H1 (cell line): ENCODE results near the gene NR1D2. TPM values are rescaled to one million over a fixed set of nuclear protein-coding genes. Genes with fewer than 3 reads are reported as not detected.

ENCODE experiments used
- CTCF ChIA-PET: fragments of 300-600 bp; sonication (Branson Sonifier 250); formaldehyde crosslinking; loops from one replicate; lab custom pipeline; 2021; ENCODE audit not compliant: partially characterized antibody; lab: Charles Lee
- POLR2A ChIA-PET: fragments of 300-600 bp; sonication (Branson Sonifier 250); formaldehyde crosslinking; loops from one replicate; lab custom pipeline; 2021; ENCODE audit warnings: inconsistent platforms; ENCODE audit not compliant: partially characterized antibody; lab: Charles Lee
- DNase-seq, 2 experiments: peaks; one replicate each; pipeline versions ENCODE4 v3.0.0 to v3.0.0-alpha.2; 2010 to 2022; ENCODE audit warnings: low spot score in 2 of 2, low read depth in 1 of 2, mixed read lengths in 1 of 2
- FAIRE-seq: peaks from 2 replicates; lab custom pipeline; 2011; peaks lifted over from hg19 to GRCh38; lab: Jason Lieb, UNC
- H2AFZ ChIP-seq: 2 replicates; pipeline ENCODE4 v1.8.1; 2012; ENCODE audit warnings: low read length, inconsistent platforms
- H2AK5ac ChIP-seq: 2 replicates; pipeline ENCODE4 v1.6.1; 2013; ENCODE audit warnings: low read depth, low read length
- H2BK120ac ChIP-seq: replicated peaks from 2 replicates; pipeline ENCODE3; 2013; ENCODE audit warnings: low read depth, low read length, inconsistent platforms
- H2BK12ac ChIP-seq: 2 replicates; pipeline ENCODE4 v1.6.1; 2013; ENCODE audit warnings: low read depth, low read length
- H2BK15ac ChIP-seq: 2 replicates; pipeline ENCODE4 v1.6.1; 2013; ENCODE audit warnings: low read length
- H2BK20ac ChIP-seq: 2 replicates; pipeline ENCODE4 v1.6.1; 2013; ENCODE audit warnings: low read length
- H2BK5ac ChIP-seq: 2 replicates; pipeline ENCODE4 v1.6.1; 2013; ENCODE audit warnings: low read depth, low read length
- H3K14ac ChIP-seq: 2 replicates; pipeline ENCODE4 v1.6.1; 2013; ENCODE audit warnings: inconsistent platforms; ENCODE audit not compliant: insufficient read length
- H3K18ac ChIP-seq: 2 replicates; pipeline ENCODE4 v1.6.1; 2013; ENCODE audit warnings: low read length; ENCODE audit errors: extremely low read depth
- H3K23ac ChIP-seq: 2 replicates; pipeline ENCODE4 v1.6.1; 2013; ENCODE audit warnings: inconsistent platforms; ENCODE audit not compliant: insufficient read length
- H3K23me2 ChIP-seq: 2 replicates; pipeline ENCODE4 v1.6.1; 2013; ENCODE audit warnings: low read depth, low read length
- H3K27ac ChIP-seq: 2 replicates; pipeline ENCODE4 v1.6.1; 2011; ENCODE audit warnings: low read depth, low read length, inconsistent platforms
- H3K27me3 ChIP-seq, 4 experiments: replicated peaks in 1 of 4; 1 replicate in 1 of 4; 2 replicates in 3 of 4; pipeline versions ENCODE4 v1.6.1 to v1.8.1; 2011 to 2013; ENCODE audit warnings: low read length in 3 of 4, mild to moderate bottlenecking in 3 of 4, inconsistent platforms in 2 of 4, mixed read lengths in 2 of 4, moderate library complexity in 1 of 4; ENCODE audit not compliant: control insufficient read depth in 3 of 4, insufficient read depth in 3 of 4; ENCODE audit errors: extremely low read depth in 1 of 4
- H3K36me3 ChIP-seq, 4 experiments: 2 replicates each; pipeline versions ENCODE4 v1.6.1 to v1.8.1; 2011 to 2013; ENCODE audit warnings: mild to moderate bottlenecking in 4 of 4, low read length in 3 of 4, moderate library complexity in 2 of 4, control low read depth in 1 of 4, inconsistent platforms in 1 of 4; ENCODE audit not compliant: insufficient read depth in 4 of 4, control insufficient read depth in 2 of 4
- H3K4ac ChIP-seq: replicated peaks from 2 replicates; pipeline ENCODE3; 2013; ENCODE audit warnings: low read length, low read depth, mixed read lengths, inconsistent platforms; ENCODE audit not compliant: insufficient read length
- H3K4me1 ChIP-seq, 4 experiments: replicated peaks in 1 of 4; 1 replicate in 1 of 4; 2 replicates in 3 of 4; pipeline versions ENCODE4 v1.6.1 to v1.8.1; 2011 to 2013; ENCODE audit warnings: low read length in 3 of 4, inconsistent platforms in 2 of 4, mixed read lengths in 1 of 4; ENCODE audit not compliant: insufficient read depth in 4 of 4, control insufficient read depth in 3 of 4
- H3K4me2 ChIP-seq, 2 experiments: 2 replicates each; pipeline versions ENCODE4 v1.6.1 to v1.8.1; 2011 to 2013; ENCODE audit warnings: low read depth in 2 of 2, low read length in 2 of 2, control low read depth in 1 of 2, inconsistent platforms in 1 of 2, mild to moderate bottlenecking in 1 of 2; ENCODE audit not compliant: insufficient read depth in 1 of 2
- H3K4me3 ChIP-seq, 4 experiments: fragments of 200-600, 300-600 bp in 1 of 4; sonication (generic), shearing (Covaris generic), sonication (Bioruptor Twin) in 1 of 4; 2 replicates each; pipeline versions ENCODE4 v1.5.1 to v1.8.1; 2011 to 2016; ENCODE audit warnings: low read length in 4 of 4, low read depth in 3 of 4, control low read depth in 2 of 4, inconsistent platforms in 2 of 4, mild to moderate bottlenecking in 2 of 4, mixed read lengths in 1 of 4, moderate library complexity in 1 of 4; ENCODE audit not compliant: insufficient read depth in 2 of 4; ENCODE audit errors: extremely low read depth in 1 of 4
- H3K56ac ChIP-seq: replicated peaks from 2 replicates; pipeline ENCODE3; 2013; ENCODE audit warnings: low read depth, mild to moderate bottlenecking, mixed read lengths, low read length, inconsistent platforms; ENCODE audit not compliant: insufficient read length
- H3K79me1 ChIP-seq: 2 replicates; pipeline ENCODE4 v1.6.1; 2013; ENCODE audit warnings: low read depth, low read length, control low read depth
- H3K79me2 ChIP-seq, 2 experiments: 2 replicates each; pipeline versions ENCODE4 v1.6.1 to v1.8.1; 2012 to 2013; ENCODE audit warnings: low read length in 2 of 2, mild to moderate bottlenecking in 2 of 2, inconsistent platforms in 1 of 2; ENCODE audit not compliant: insufficient read depth in 2 of 2, control insufficient read depth in 1 of 2
- H3K9ac ChIP-seq, 4 experiments: replicated peaks in 1 of 4; 1 replicate in 1 of 4; 2 replicates in 3 of 4; pipeline versions ENCODE4 v1.6.1 to v1.8.1; 2011 to 2013; ENCODE audit warnings: low read depth in 3 of 4, low read length in 3 of 4, control low read depth in 2 of 4, mild to moderate bottlenecking in 2 of 4, moderate library complexity in 2 of 4, inconsistent platforms in 1 of 4; ENCODE audit errors: extremely low read depth in 1 of 4
- H3K9me3 ChIP-seq, 2 experiments: 2 replicates each; pipeline versions ENCODE4 v1.6.1 to v1.8.1; 2012 to 2013; ENCODE audit warnings: mild to moderate bottlenecking in 2 of 2, moderate library complexity in 2 of 2, control low read depth in 1 of 2, inconsistent platforms in 1 of 2, low read depth in 1 of 2, low read length in 1 of 2, mixed read lengths in 1 of 2; ENCODE audit not compliant: insufficient read depth in 2 of 2
- H4K20me1 ChIP-seq, 2 experiments: replicated peaks in 1 of 2; 2 replicates each; pipeline versions ENCODE3 to v1.8.1; 2011 to 2013; ENCODE audit warnings: inconsistent platforms in 2 of 2, low read length in 2 of 2, mild to moderate bottlenecking in 1 of 2; ENCODE audit not compliant: insufficient read depth in 2 of 2, control insufficient read depth in 1 of 2
- H4K5ac ChIP-seq: 2 replicates; pipeline ENCODE4 v1.6.1; 2013; ENCODE audit warnings: low read length, low read depth, mixed read lengths, inconsistent platforms; ENCODE audit not compliant: insufficient read length
- H4K8ac ChIP-seq: 2 replicates; pipeline ENCODE4 v1.8.0; 2013; ENCODE audit warnings: mild to moderate bottlenecking, moderate library complexity, low read length, inconsistent platforms; ENCODE audit not compliant: insufficient read depth; ENCODE audit errors: extremely low read depth
- H4K91ac ChIP-seq: replicated peaks from 2 replicates; pipeline ENCODE3; 2013; ENCODE audit warnings: low read length, mixed read lengths, inconsistent platforms; ENCODE audit not compliant: insufficient read length
- ASH2L ChIP-seq: fragments of 200-600, 300-600 bp; sonication (generic); IDR thresholded peaks from one replicate; pipeline ENCODE4 v1.7.1; 2017; ENCODE audit warnings: low read length
- BRCA1 ChIP-seq: IDR thresholded peaks from 2 replicates; pipeline ENCODE4 v1.6.1; 2012; ENCODE audit warnings: low read depth, low read length, improper control_type of control experiment
- FOSL1 ChIP-seq: IDR thresholded peaks from 2 replicates; pipeline ENCODE4 v1.6.1; 2011; ENCODE audit warnings: mild to moderate bottlenecking, low read depth, low read length, moderate library complexity; ENCODE audit not compliant: insufficient read depth
- JUND ChIP-seq: IDR thresholded peaks from 2 replicates; pipeline ENCODE4 v1.6.1; 2011; ENCODE audit warnings: mild to moderate bottlenecking, improper control_type of control experiment, low read length
- KDM5A ChIP-seq: fragments of 200-600 bp; IDR thresholded peaks from 2 replicates; pipeline ENCODE4 v1.7.1; 2012; ENCODE audit warnings: mild to moderate bottlenecking, low read length, inconsistent platforms, mixed read lengths
- POU5F1 ChIP-seq: IDR thresholded peaks from 2 replicates; pipeline ENCODE4 v1.6.1; 2011; ENCODE audit warnings: low read depth, mild to moderate bottlenecking, low read length, moderate library complexity
- SIN3A ChIP-seq, 2 experiments: IDR thresholded peaks in 1 of 2; conservative IDR thresholded peaks in 1 of 2; 2 replicates each; pipeline ENCODE4 v1.6.1; 2011 to 2012; ENCODE audit warnings: low read length in 2 of 2, improper control_type of control experiment in 1 of 2, low read depth in 1 of 2, mild to moderate bottlenecking in 1 of 2
- SP2 ChIP-seq: IDR thresholded peaks from 2 replicates; pipeline ENCODE4 v1.6.1; 2012; ENCODE audit warnings: mild to moderate bottlenecking, low read length, inconsistent platforms
- TAF7 ChIP-seq: optimal IDR thresholded peaks from 2 replicates; pipeline ENCODE3; 2011; ENCODE audit warnings: low read depth, mild to moderate bottlenecking, inconsistent platforms, low read length, moderate library complexity, borderline replicate concordance
- TBP ChIP-seq: IDR thresholded peaks from 2 replicates; pipeline ENCODE4 v1.6.1; 2011; ENCODE audit warnings: low read depth, low read length, improper control_type of control experiment
- WGBS, 2 experiments: shearing (Covaris generic) in 1 of 2; methylation state at CpG; one replicate each; pipeline versions ENCODE4 v1.1.6 to v1.1.7; 2013 to 2015; ENCODE audit warnings: low lambda C conversion rate in 2 of 2, mixed read lengths in 2 of 2, inconsistent platforms in 1 of 2, low coverage in 1 of 2, missing lambda C conversion rate in 1 of 2; ENCODE audit not compliant: insufficient replicate concordance in 2 of 2, insufficient coverage in 1 of 2, insufficient read length in 1 of 2; ENCODE audit errors: extremely low coverage in 1 of 2, missing lambda C conversion rate in 1 of 2; 5-methylcytosine and 5-hydroxymethylcytosine counted together
- polyA plus RNA-seq, 7 experiments: library from polyadenylated mRNA; depleted of rRNA in 3 of 7; stranded (reverse) in 5 of 7; unstranded in 2 of 7; fragments of >200 nt in 5 of 7; fragments of 200-250 nt in 2 of 7; gene quantifications; 1 replicate in 5 of 7; 2 replicates in 1 of 7; 4 replicates in 1 of 7; pipeline versions ENCODE4 v1.2.1 to v1.2.3, GENCODE V29; 2011 to 2013; ENCODE audit warnings: missing spikeins in 2 of 7, mixed read lengths in 2 of 7
- total RNA-seq: library from RNA; stranded (reverse); fragmentation: NEBNext Ultra II Directional; extraction: Animal tissue kit (Norgen Biotek cat#: 25700); gene quantifications from 2 replicates; pipeline ENCODE4 v1.2.1, GENCODE V29; 2021

NR1D2 gene
- total and polyA plus RNA-seq, 2 of the 8 experiments (the other 6 are each of a cell fraction or from before 2014, with no cell fraction given) = 5.9 to 21.7 TPM

DNA sequence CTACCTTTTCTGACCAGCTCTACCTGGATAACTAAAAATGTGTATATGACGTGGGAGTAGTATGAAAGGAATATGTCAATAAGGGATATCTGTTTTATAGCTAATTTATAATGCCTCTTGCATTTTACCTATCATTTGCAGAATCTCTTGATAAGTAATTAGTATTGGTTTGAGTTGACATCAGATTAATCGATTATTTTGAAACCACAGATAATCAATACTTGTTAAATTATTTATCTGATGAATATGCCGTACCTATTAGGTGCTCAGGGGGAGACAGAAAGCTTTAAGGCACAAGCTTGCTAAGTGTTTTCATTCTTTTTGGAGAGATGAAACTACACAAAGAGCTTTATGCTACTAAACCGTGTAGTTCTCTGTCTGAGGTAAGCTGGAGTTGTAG is 24.3 kb downstream of the NR1D2 start:
- H2BK12ac ChIP-seq = no peak overlapping the region
- peaks cover 0 to 41% (median 9%) of the 10 kb centered on the region in 4 experiments; a peak in 4 of 8 replicates for H3K36me3 ChIP-seq
- H3K79me1 ChIP-seq = no peaks in the 10 kb centered on the region
- WGBS, 2 experiments = 93% methylated on average over 4 of the region's 4 CpGs; no CpG with 5 or more reads in 1 of the 2 experiments
- no peaks in the 10 kb centered on the region for H3K27me3 ChIP-seq
- FAIRE-seq = no peak
- TF ChIP-seq JUND (no peak), TBP (no peak), POU5F1 (no peak), FOSL1 (no peak), TAF7 (no peak), KDM5A (no peak), BRCA1 (no peak), SP2 (no peak), ASH2L (no peak), SIN3A (conservative IDR thresholded peaks at IDR 0.05 in 1 of 2, IDR thresholded peaks at IDR 0.05 in 1 of 2; ENCODE audit: low read depth in 1 of 2, low read length in 2 of 2) (no peak)
- no peak overlapping the region for H4K5ac ChIP-seq
- no peak for DNase-seq
- H2AK5ac ChIP-seq = no peak overlapping the region
- H3K56ac ChIP-seq = no peak overlapping the region
- H3K9me3 ChIP-seq = no peaks in the 10 kb centered on the region
- H3K23ac ChIP-seq = no peak overlapping the region
- no peak overlapping the region for H2BK5ac ChIP-seq
- H3K18ac ChIP-seq = no peak overlapping the region
- no peaks in the 10 kb centered on the region for H4K20me1 ChIP-seq
- H4K8ac ChIP-seq = no peak overlapping the region
- H3K14ac ChIP-seq = no peak overlapping the region
- H2BK120ac ChIP-seq = no peak overlapping the region
- H4K91ac ChIP-seq = no peak overlapping the region
- H3K27ac ChIP-seq = no peak overlapping the region
- ChIA-PET CTCF (interaction anchor here (0.6 to 1.4 kb wide), 2 partner anchors 11 to 12 kb away, joined by 3 to 4 read pairs; no protein-coding TSS in a partner anchor), POLR2A (interaction anchor here (0.6 to 2.1 kb wide), 7 partner anchors 10 to 766 kb away, joined by 3 to 8 read pairs (median 3); partner anchors contain the start of genes NKIRAS1, RPL15 and UBE2E2)
- no peak overlapping the region for H3K9ac ChIP-seq
- H2BK20ac ChIP-seq = no peak overlapping the region
- H3K23me2 ChIP-seq = no peaks in the 10 kb centered on the region
- no peak overlapping the region for H3K4ac ChIP-seq
- no peak overlapping the region for H2AFZ ChIP-seq
- no peak overlapping the region for H3K4me3 ChIP-seq
- H3K79me2 ChIP-seq = 0 out of 4 replicates have a peak, but pooled peaks cover 0 to 3% of the 10 kb centered on the region in 2 experiments
- no peak overlapping the region for H2BK15ac ChIP-seq
- no peak overlapping the region for H3K4me2 ChIP-seq
- H3K4me1 ChIP-seq = no peaks in the 10 kb centered on the region
